ENCODE measurements around the gene CHST12.

The CHST12 gene

GRCh38 chr7:2360796-2361195 is 42.6 kb upstream of the CHST12 start:
- TF ChIP-seq POU2F2 (IDR thresholded peaks at IDR 0.05; ENCODE audit: low read depth, low read length) (no peak), POLR2AphosphoS5 (IDR thresholded peaks at IDR 0.05; ENCODE audit: low read depth, low read length) (no peak), SPI1 (IDR thresholded peaks at IDR 0.05; ENCODE audit: low read depth, low read length) (no peak), POLR2A (IDR thresholded peaks at IDR 0.05; ENCODE audit: low read depth, low read length) (no peak), PAX5 (IDR thresholded peaks at IDR 0.05; ENCODE audit: insufficient read depth, low read length, severe bottlenecking) (no peak), TAF1 (IDR thresholded peaks at IDR 0.05; ENCODE audit: low read depth, low read length) (no peak)
- FAIRE-seq (no peak), DNase-seq (ENCODE audit: insufficient read length, low spot score) (no peak)

- FAIRE-seq (no peak), DNase-seq (ENCODE audit: insufficient read length, low spot score) (no peak)
- TF ChIP-seq SPI1 (IDR thresholded peaks at IDR 0.05; ENCODE audit: low read depth, low read length): no peak
- TF ChIP-seq TAF1 (IDR thresholded peaks at IDR 0.05; ENCODE audit: low read depth, low read length): no peak
- TF ChIP-seq PAX5 (IDR thresholded peaks at IDR 0.05; ENCODE audit: insufficient read depth, low read length, severe bottlenecking): no peak
- TF ChIP-seq POLR2A (IDR thresholded peaks at IDR 0.05; ENCODE audit: low read depth, low read length): no peak
- TF ChIP-seq POU2F2 (IDR thresholded peaks at IDR 0.05; ENCODE audit: low read depth, low read length): no peak
- no peak for TF ChIP-seq POLR2AphosphoS5 (IDR thresholded peaks at IDR 0.05; ENCODE audit: low read depth, low read length)
Observed at GRCh38 chr7:2362385-2363088, 40.9 kb upstream of the CHST12 start.

GRCh38 chr7:2369139-2369538 is 34.3 kb upstream of the CHST12 start:
- DNase-seq (ENCODE audit: insufficient read length, low spot score): no peak
- TF ChIP-seq POLR2AphosphoS5 (IDR thresholded peaks at IDR 0.05; ENCODE audit: low read depth, low read length) (no peak), POLR2A (IDR thresholded peaks at IDR 0.05; ENCODE audit: low read depth, low read length) (no peak), PAX5 (IDR thresholded peaks at IDR 0.05; ENCODE audit: insufficient read depth, low read length, severe bottlenecking) (no peak), POU2F2 (IDR thresholded peaks at IDR 0.05; ENCODE audit: low read depth, low read length) (no peak), SPI1 (IDR thresholded peaks at IDR 0.05; ENCODE audit: low read depth, low read length) (no peak), TAF1 (IDR thresholded peaks at IDR 0.05; ENCODE audit: low read depth, low read length) (no peak)
- FAIRE-seq: no peak

GRCh38 chr7:2371329-2371728 is 32.1 kb upstream of the CHST12 start:
- TF ChIP-seq POLR2A (IDR thresholded peaks at IDR 0.05; ENCODE audit: low read depth, low read length) (no peak), TAF1 (IDR thresholded peaks at IDR 0.05; ENCODE audit: low read depth, low read length) (no peak), POLR2AphosphoS5 (IDR thresholded peaks at IDR 0.05; ENCODE audit: low read depth, low read length) (no peak), SPI1 (IDR thresholded peaks at IDR 0.05; ENCODE audit: low read depth, low read length) (no peak), PAX5 (IDR thresholded peaks at IDR 0.05; ENCODE audit: insufficient read depth, low read length, severe bottlenecking) (no peak), POU2F2 (IDR thresholded peaks at IDR 0.05; ENCODE audit: low read depth, low read length) (no peak)
- no peak for DNase-seq (ENCODE audit: insufficient read length, low spot score)
- no peak for FAIRE-seq

- 0 out of 2 replicates have a peak, but pooled peaks have one; percentile 4 for TF ChIP-seq POLR2A (IDR thresholded peaks at IDR 0.05; ENCODE audit: low read depth, low read length)
- TF ChIP-seq POLR2AphosphoS5 (IDR thresholded peaks at IDR 0.05; ENCODE audit: low read depth, low read length): no peak
- no peak for TF ChIP-seq TAF1 (IDR thresholded peaks at IDR 0.05; ENCODE audit: low read depth, low read length)
- no peak for TF ChIP-seq PAX5 (IDR thresholded peaks at IDR 0.05; ENCODE audit: insufficient read depth, low read length, severe bottlenecking)
- TF ChIP-seq SPI1 (IDR thresholded peaks at IDR 0.05; ENCODE audit: low read depth, low read length): no peak
- TF ChIP-seq POU2F2 (IDR thresholded peaks at IDR 0.05; ENCODE audit: low read depth, low read length): no peak
- no peak for FAIRE-seq
- no peak for DNase-seq (ENCODE audit: insufficient read length, low spot score)
Observed at GRCh38 chr7:2372724-2373123, 30.7 kb upstream of the CHST12 start.

GRCh38 chr7:2373124-2373556 is 30.3 kb upstream of the CHST12 start:
- FAIRE-seq (no peak), DNase-seq (ENCODE audit: insufficient read length, low spot score) (no peak)
- no peak for TF ChIP-seq TAF1 (IDR thresholded peaks at IDR 0.05; ENCODE audit: low read depth, low read length)
- TF ChIP-seq SPI1 (IDR thresholded peaks at IDR 0.05; ENCODE audit: low read depth, low read length): no peak
- TF ChIP-seq POLR2AphosphoS5 (IDR thresholded peaks at IDR 0.05; ENCODE audit: low read depth, low read length): no peak
- no peak for TF ChIP-seq PAX5 (IDR thresholded peaks at IDR 0.05; ENCODE audit: insufficient read depth, low read length, severe bottlenecking)
- TF ChIP-seq POU2F2 (IDR thresholded peaks at IDR 0.05; ENCODE audit: low read depth, low read length): no peak
- TF ChIP-seq POLR2A (IDR thresholded peaks at IDR 0.05; ENCODE audit: low read depth, low read length): no peak; the same call in 1 of the 2 replicates

GRCh38 chr7:2373646-2374045 is 29.8 kb upstream of the CHST12 start:
- no peak for TF ChIP-seq POLR2A (IDR thresholded peaks at IDR 0.05; ENCODE audit: low read depth, low read length)
- no peak for TF ChIP-seq POU2F2 (IDR thresholded peaks at IDR 0.05; ENCODE audit: low read depth, low read length)
- no peak for TF ChIP-seq TAF1 (IDR thresholded peaks at IDR 0.05; ENCODE audit: low read depth, low read length)
- TF ChIP-seq SPI1 (IDR thresholded peaks at IDR 0.05; ENCODE audit: low read depth, low read length): no peak
- TF ChIP-seq PAX5 (IDR thresholded peaks at IDR 0.05; ENCODE audit: insufficient read depth, low read length, severe bottlenecking): no peak
- TF ChIP-seq POLR2AphosphoS5 (IDR thresholded peaks at IDR 0.05; ENCODE audit: low read depth, low read length): no peak
- DNase-seq (ENCODE audit: insufficient read length, low spot score) (no peak), FAIRE-seq (no peak)

- FAIRE-seq: no peak
Observed at GRCh38 chr7:2374401-2374800, 29.0 kb upstream of the CHST12 start.

GRCh38 chr7:2374830-2375728 is 28.3 kb upstream of the CHST12 start:
- DNase-seq (ENCODE audit: insufficient read length, low spot score): no peak
- no peak for TF ChIP-seq TAF1 (IDR thresholded peaks at IDR 0.05; ENCODE audit: low read depth, low read length)
- TF ChIP-seq POLR2AphosphoS5 (IDR thresholded peaks at IDR 0.05; ENCODE audit: low read depth, low read length): no peak
- no peak for TF ChIP-seq POU2F2 (IDR thresholded peaks at IDR 0.05; ENCODE audit: low read depth, low read length)
- no peak for TF ChIP-seq SPI1 (IDR thresholded peaks at IDR 0.05; ENCODE audit: low read depth, low read length)
- no peak for TF ChIP-seq POLR2A (IDR thresholded peaks at IDR 0.05; ENCODE audit: low read depth, low read length)
- no peak for TF ChIP-seq PAX5 (IDR thresholded peaks at IDR 0.05; ENCODE audit: insufficient read depth, low read length, severe bottlenecking)
- FAIRE-seq: no peak

More at GRCh38 chr7:2374401-2374800, 29.0 kb upstream of the CHST12 start:
- no peak for DNase-seq (ENCODE audit: insufficient read length, low spot score)
- TF ChIP-seq SPI1 (IDR thresholded peaks at IDR 0.05; ENCODE audit: low read depth, low read length) (no peak), POU2F2 (IDR thresholded peaks at IDR 0.05; ENCODE audit: low read depth, low read length) (no peak), POLR2A (IDR thresholded peaks at IDR 0.05; ENCODE audit: low read depth, low read length) (no peak), POLR2AphosphoS5 (IDR thresholded peaks at IDR 0.05; ENCODE audit: low read depth, low read length) (no peak), PAX5 (IDR thresholded peaks at IDR 0.05; ENCODE audit: insufficient read depth, low read length, severe bottlenecking) (no peak), TAF1 (IDR thresholded peaks at IDR 0.05; ENCODE audit: low read depth, low read length) (no peak)
